ENCODE results near the gene ZGPAT. TPM values are rescaled to one million over a fixed set of nuclear protein-coding genes. Genes with fewer than 3 reads are reported as not detected.

The ZGPAT gene
- total RNA-seq, 1 experiment from 2014 or later, result 27.6 TPM

GRCh38 chr20:63733117-63733516 is 25.3 kb downstream of the ZGPAT start:
- no peak overlapping the region for H2BK12ac ChIP-seq (ENCODE audit: insufficient read length, low read depth, low read length)
- no peak overlapping the region for H4K8ac ChIP-seq (replicated peaks; ENCODE audit: insufficient read length, low read depth, low read length)
- no peak overlapping the region for H3K4ac ChIP-seq (ENCODE audit: low read depth, low read length)
- H3K23me2 ChIP-seq (ENCODE audit: insufficient read length, low read depth, low read length, poor library complexity, severe bottlenecking), result no peaks in the 10 kb centered on the region
- H2AFZ ChIP-seq (ENCODE audit: low read length), result no peak overlapping the region
- no peak overlapping the region for H3K56ac ChIP-seq (ENCODE audit: insufficient read length, low read depth, low read length)
- H3K4me1 Mint-ChIP-seq, result no peaks in the 10 kb centered on the region
- no peak overlapping the region for H2BK120ac ChIP-seq (ENCODE audit: low read depth, low read length, poor library complexity, severe bottlenecking)
- H3K14ac ChIP-seq (ENCODE audit: insufficient read depth, low read length), result no peak overlapping the region
- no peaks in the 10 kb centered on the region; the same call in 1 of the 2 replicates for H3K27me3 Mint-ChIP-seq (ENCODE audit: low read depth)
- H3K79me1 ChIP-seq (ENCODE audit: insufficient read depth, low read depth, low read length, poor library complexity, severe bottlenecking), result peaks cover 3% of the 10 kb centered on the region
- no peaks in the 10 kb centered on the region for H3K9me3 ChIP-seq (ENCODE audit: control insufficient read depth, low read depth, low read length)
- peaks cover 11 to 36% (median 14%) of the 10 kb centered on the region in 3 experiments; a peak in 6 of 7 replicates for H3K36me3 Mint-ChIP-seq (ENCODE audit: insufficient read depth in 1 of 3, low read depth in 3 of 3)
- H3K79me2 ChIP-seq (ENCODE audit: insufficient read depth, low read length), result no peaks in the 10 kb centered on the region
- H3T11ph ChIP-seq (ENCODE audit: low read length), result no peak overlapping the region
- TF ChIP-seq CTCF (conservative IDR thresholded peaks at IDR 0.05), result no peak
- no peak overlapping the region for H2BK20ac ChIP-seq (ENCODE audit: low read depth, low read length, poor library complexity, severe bottlenecking)
- H2AK5ac ChIP-seq (ENCODE audit: insufficient read length, low read length), result no peak overlapping the region
- H3K27ac ChIP-seq (ENCODE audit: insufficient read length, low read depth, low read length), result no peak overlapping the region
- no peak overlapping the region for H3K23ac ChIP-seq (ENCODE audit: insufficient read length, low read depth, low read length)
- H3K9me3 Mint-ChIP-seq, result no peaks in the 10 kb centered on the region
- no CpG with 5 or more reads among the region's 13 CpGs for WGBS (ENCODE audit: extremely low coverage, insufficient read length, low lambda C conversion rate)
- H3K4me2 ChIP-seq (ENCODE audit: insufficient read depth, insufficient read length, low read length), result no peak overlapping the region
- H4K91ac ChIP-seq (ENCODE audit: insufficient read length, low read depth, low read length), result no peak overlapping the region
- H4K20me1 ChIP-seq (ENCODE audit: control insufficient read depth, insufficient read depth, insufficient read length), result no peaks in the 10 kb centered on the region
- no peak overlapping the region for H3K4me3 Mint-ChIP-seq
- no peak overlapping the region for H3K18ac ChIP-seq (ENCODE audit: insufficient read length, low read depth, low read length)
- H3K4me1 ChIP-seq (ENCODE audit: insufficient read depth, low read length), result no peaks in the 10 kb centered on the region
- no peak overlapping the region for H2BK5ac ChIP-seq (ENCODE audit: insufficient read length, low read length)
- H3K9ac ChIP-seq (ENCODE audit: extremely low read depth, insufficient read length, low read length), result no peak overlapping the region
- no peak overlapping the region for H4K5ac ChIP-seq (ENCODE audit: insufficient read length, low read depth, low read length)
- no peak overlapping the region for H2BK15ac ChIP-seq (ENCODE audit: low read depth, low read length)
- H3K27ac Mint-ChIP-seq, result no peak overlapping the region
- no peaks in the 10 kb centered on the region for H3K27me3 ChIP-seq (ENCODE audit: insufficient read depth, low read length)
- no peak for DNase-seq

All from H9 (cell line).